K562 (cell line): ENCODE measurements around the gene ILK. TPM values are rescaled to one million over a fixed set of nuclear protein-coding genes. Genes with fewer than 3 reads are reported as not detected.

Source experiments
- AFF4 ChIP-seq: sonication (generic); formaldehyde crosslinking; IDR thresholded peaks from 2 replicates; pipeline ENCODE4 v1.8.0; 2023; ENCODE audit warnings: mild to moderate bottlenecking, missing genetic modification reagents
- CC2D1A ChIP-seq: fragments of 450-650 bp; IDR thresholded peaks from 2 replicates; pipeline ENCODE4 v1.6.1; 2017; ENCODE audit warnings: mild to moderate bottlenecking
- CLOCK ChIP-seq: fragments of 250-450 bp; sonication (Bioruptor Pico); IDR thresholded peaks from 2 replicates; pipeline ENCODE4 v1.4.0; 2020; ENCODE audit warnings: mild to moderate bottlenecking, moderate library complexity, borderline replicate concordance
- EHMT2 ChIP-seq: fragments of 450-650 bp; IDR thresholded peaks from 2 replicates; pipeline ENCODE4 v1.6.1; 2018; ENCODE audit warnings: antibody characterized with exemption
- PHF20 ChIP-seq: fragments of 450-650 bp; IDR thresholded peaks from 2 replicates; pipeline ENCODE4 v1.6.1; 2018; ENCODE audit not compliant: partially characterized antibody
- SRSF1 ChIP-seq: fragments of 200-400 bp; formaldehyde crosslinking; IDR thresholded peaks from 2 replicates; pipeline ENCODE4 v1.6.1; 2017; ENCODE audit warnings: mild to moderate bottlenecking, low read depth, low read length, moderate library complexity
- TCF15 ChIP-seq: fragments of 250-450 bp; sonication (Bioruptor Pico); IDR thresholded peaks from 2 replicates; pipeline ENCODE4 v1.8.0; 2022; ENCODE audit warnings: moderate library complexity, mild to moderate bottlenecking, inconsistent platforms
- ZBTB1 ChIP-seq: sonication (generic); formaldehyde crosslinking; IDR thresholded peaks from 2 replicates; pipeline ENCODE4 v1.8.1; 2023; ENCODE audit warnings: missing genetic modification reagents, low read depth, mild to moderate bottlenecking, borderline replicate concordance
- polyA plus RNA-seq, 8 experiments: library from polyadenylated mRNA; depleted of rRNA in 4 of 8; stranded (reverse) in 5 of 8; unstranded in 3 of 8; fragments of >200 nt; fragmentation: Nextera tagmentation in 2 of 8; fragmentation: Illumina TruSeq in 1 of 8; extraction: Ambion mirVana in 2 of 8; extraction: Trizol in 1 of 8; gene quantifications; 2 replicates each; pipeline versions ENCODE4 v1.2.1 to v1.2.3, GENCODE V29; 2011 to 2014; ENCODE audit warnings: inconsistent platforms in 1 of 8, missing spikeins in 1 of 8
- total RNA-seq, 7 experiments: library from RNA; depleted of rRNA in 6 of 7; stranded (reverse); fragments of >200 nt in 6 of 7; fragmentation: Illumina TruSeq in 2 of 7; extraction: Trizol in 2 of 7; gene quantifications; 2 replicates each; pipeline versions ENCODE4 v1.2.1 to v1.2.3, GENCODE V29; 2011 to 2021; ENCODE audit warnings: low replicate concordance in 1 of 7
- TF ChIP-seq, protein P1 (sequence below): fragments of 250-450 bp; sonication (Bioruptor Pico); IDR thresholded peaks from 2 replicates; pipeline ENCODE4 v1.5.0; 2020; ENCODE audit warnings: mild to moderate bottlenecking
- TF ChIP-seq, protein P2 (sequence below), 2 experiments: fragments of 450-650 bp; IDR thresholded peaks; 2 replicates each; pipeline ENCODE4 v1.6.1; 2016

Gene ILK
- total and polyA plus RNA-seq, 9 of the 15 experiments (the other 6 are each of a cell fraction or from before 2014, with no cell fraction given) = 43.3 to 95.9 (median 58.9) TPM

- TF ChIP-seq CLOCK (CRISPR knock-in tag) (no peak), AFF4 (CRISPR knock-in tag) (no peak), PHF20 (no peak), TCF15 (CRISPR knock-in tag) (no peak), CC2D1A (peak; percentile 82), EHMT2 (peak; percentile 82; the same call in 1 of the 2 replicates), SRSF1 (no peak), ZBTB1 (CRISPR knock-in tag) (no peak)
- TF ChIP-seq, protein P1, sequence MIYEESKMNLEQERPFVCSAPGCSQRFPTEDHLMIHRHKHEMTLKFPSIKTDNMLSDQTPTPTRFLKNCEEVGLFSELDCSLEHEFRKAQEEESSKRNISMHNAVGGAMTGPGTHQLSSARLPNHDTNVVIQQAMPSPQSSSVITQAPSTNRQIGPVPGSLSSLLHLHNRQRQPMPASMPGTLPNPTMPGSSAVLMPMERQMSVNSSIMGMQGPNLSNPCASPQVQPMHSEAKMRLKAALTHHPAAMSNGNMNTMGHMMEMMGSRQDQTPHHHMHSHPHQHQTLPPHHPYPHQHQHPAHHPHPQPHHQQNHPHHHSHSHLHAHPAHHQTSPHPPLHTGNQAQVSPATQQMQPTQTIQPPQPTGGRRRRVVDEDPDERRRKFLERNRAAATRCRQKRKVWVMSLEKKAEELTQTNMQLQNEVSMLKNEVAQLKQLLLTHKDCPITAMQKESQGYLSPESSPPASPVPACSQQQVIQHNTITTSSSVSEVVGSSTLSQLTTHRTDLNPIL (CRISPR knock-in tag) = no peak
- TF ChIP-seq, protein P2, sequence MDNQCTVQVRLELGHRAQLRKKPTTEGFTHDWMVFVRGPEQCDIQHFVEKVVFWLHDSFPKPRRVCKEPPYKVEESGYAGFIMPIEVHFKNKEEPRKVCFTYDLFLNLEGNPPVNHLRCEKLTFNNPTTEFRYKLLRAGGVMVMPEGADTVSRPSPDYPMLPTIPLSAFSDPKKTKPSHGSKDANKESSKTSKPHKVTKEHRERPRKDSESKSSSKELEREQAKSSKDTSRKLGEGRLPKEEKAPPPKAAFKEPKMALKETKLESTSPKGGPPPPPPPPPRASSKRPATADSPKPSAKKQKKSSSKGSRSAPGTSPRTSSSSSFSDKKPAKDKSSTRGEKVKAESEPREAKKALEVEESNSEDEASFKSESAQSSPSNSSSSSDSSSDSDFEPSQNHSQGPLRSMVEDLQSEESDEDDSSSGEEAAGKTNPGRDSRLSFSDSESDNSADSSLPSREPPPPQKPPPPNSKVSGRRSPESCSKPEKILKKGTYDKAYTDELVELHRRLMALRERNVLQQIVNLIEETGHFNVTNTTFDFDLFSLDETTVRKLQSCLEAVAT (IDR thresholded peaks at IDR 0.05) = peak; percentile 32 to 54; a peak in 1 of 4 replicates
Measured at GRCh38 chr11:6554828-6555706, 48.5 kb upstream of the ILK start (continued).
